ENCODE results near the gene GYS2.
"Not testable (repeated sequence)": the region's sequence is repeated elsewhere in the genome, so short reads cannot be mapped to it uniquely, and the experiment has no call there.

Gene GYS2

GRCh38 chr12:21604245-21605101 lies at the start of gene GYS2:
TSS of gene GYS2 (minus strand) at chr12:21604847. CDS start at chr12:21604592, 255 bp downstream.
- in situ Hi-C loops (cut with MboI; ENCODE audit: low sequenced_read_pairs): no loop called here

GRCh38 chr12:21651821-21652220 lies 47.2 kb upstream of the GYS2 start:
- in situ Hi-C loops (cut with MboI; ENCODE audit: low sequenced_read_pairs): no loop called here

DNA sequence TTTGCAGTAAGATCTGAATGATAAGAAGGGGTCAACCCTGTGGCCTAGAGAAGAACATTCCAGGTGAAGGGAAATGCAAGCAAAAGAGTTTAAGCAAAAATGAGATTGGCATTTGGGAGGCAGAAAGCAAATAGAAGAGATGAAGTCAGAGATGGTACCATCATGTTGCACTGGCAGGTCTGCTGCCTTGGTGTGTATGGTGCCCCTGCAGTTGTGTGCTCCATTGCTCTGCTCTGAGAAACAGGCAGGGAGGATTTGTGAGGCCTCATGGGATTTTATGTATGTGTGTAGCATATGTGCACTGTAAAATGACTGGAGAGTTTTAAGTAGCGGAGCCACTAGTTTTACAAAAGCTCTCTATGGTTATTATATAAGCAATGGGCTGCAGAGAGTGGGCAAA lies 46.4 kb upstream of the GYS2 start:
- in situ Hi-C loops (cut with MboI; ENCODE audit: low sequenced_read_pairs): no loop called here

GRCh38 chr12:21649034-21649433 lies 44.4 kb upstream of the GYS2 start:
- in situ Hi-C loops (cut with MboI; ENCODE audit: low sequenced_read_pairs): no loop called here

GRCh38 chr12:21648378-21648777 lies 43.7 kb upstream of the GYS2 start:
- in situ Hi-C loops (cut with MboI; ENCODE audit: low sequenced_read_pairs): no loop called here

DNA sequence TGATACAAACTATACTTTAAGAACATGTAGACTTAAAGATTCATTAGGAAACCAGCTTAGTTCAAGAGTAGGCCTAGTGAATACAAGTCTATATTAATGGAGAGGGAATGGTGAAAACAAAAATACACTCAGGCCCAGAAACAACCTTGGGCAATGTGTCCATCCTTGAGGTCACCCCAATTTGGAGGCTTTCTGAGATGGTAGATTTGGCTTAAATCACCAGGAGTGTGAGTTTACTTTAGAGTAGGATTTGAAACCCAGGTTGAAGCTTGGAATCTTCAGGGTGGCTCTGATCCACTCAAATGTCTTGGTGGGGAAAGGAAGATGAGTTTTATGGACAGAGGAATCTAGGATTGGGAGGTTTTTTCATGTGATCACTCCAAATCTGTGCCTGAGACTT lies 42.5 kb upstream of the GYS2 start:
- in situ Hi-C loops (cut with MboI; ENCODE audit: low sequenced_read_pairs): no loop called here

DNA sequence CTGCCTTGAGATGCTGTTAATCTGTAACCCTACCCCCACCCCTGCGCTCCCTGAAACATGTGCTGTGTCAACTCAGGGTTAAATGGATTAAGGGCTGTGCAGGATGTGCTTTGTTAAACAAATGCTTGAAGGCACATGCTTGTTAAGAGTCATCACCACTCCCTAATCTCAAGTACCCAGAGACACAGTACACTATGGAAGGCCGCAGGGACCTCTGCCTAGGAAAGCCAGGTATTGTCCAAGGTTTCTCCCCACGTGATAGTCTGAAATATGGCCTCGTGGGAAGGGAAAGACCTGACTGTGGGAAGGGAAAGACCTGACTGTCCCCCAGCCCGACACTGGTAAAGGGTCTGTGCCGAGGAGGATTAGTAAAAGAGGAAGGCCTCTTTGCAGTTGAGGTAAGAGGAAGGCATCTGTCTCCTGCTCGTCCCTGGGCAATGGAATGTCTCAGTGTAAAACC lies 40.4 kb upstream of the GYS2 start:
- in situ Hi-C loops (cut with MboI; ENCODE audit: low sequenced_read_pairs): not testable (repeated sequence)

- in situ Hi-C loops (cut with MboI; ENCODE audit: low sequenced_read_pairs): no loop called here
These were observed 39.9 kb upstream of the GYS2 start for GRCh38 chr12:21644516-21644915.

- in situ Hi-C loops (cut with MboI; ENCODE audit: low sequenced_read_pairs): no loop called here
These were observed 39.1 kb upstream of the GYS2 start for GRCh38 chr12:21643758-21644157.

GRCh38 chr12:21642707-21643389 lies 38.2 kb upstream of the GYS2 start:
- in situ Hi-C loops (cut with MboI; ENCODE audit: low sequenced_read_pairs): no loop called here

DNA sequence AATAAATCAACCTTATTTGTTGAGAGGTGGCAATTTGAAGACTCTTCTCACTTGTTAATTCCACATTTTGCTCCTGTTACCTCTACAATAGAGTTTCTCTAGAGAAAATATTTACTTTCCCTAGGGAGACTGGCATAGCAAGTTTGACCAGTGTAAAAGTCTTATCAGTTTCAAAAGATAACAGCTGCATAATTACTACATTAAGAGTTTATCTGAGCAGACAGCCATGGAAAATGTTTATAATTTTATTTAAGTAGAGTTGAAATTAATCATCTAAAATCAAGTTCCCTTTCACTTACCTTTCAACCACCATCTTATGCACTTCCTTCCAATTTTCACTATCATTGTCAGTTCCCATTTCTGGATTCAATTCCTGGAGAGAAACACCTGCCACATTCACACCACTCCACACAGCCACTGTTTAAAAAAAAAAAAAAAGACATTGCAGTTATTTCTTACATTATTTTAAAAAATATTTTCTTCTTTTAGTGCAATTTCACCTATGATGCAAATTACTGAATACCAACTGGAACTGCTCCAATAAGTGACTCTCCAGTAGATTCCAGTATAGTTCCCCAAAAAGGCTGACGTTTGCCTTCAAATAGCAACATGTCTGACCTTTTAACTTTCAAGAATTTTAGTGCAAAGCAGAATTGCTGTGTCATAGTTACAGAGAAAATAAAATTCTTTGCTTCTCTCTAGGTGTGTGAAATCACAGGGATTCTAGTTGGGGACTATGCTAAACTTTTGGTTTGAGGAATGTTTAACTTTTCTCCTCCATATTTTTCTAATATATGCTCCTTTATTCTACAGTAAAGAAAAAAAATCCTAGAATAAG lies 33.6 kb upstream of the GYS2 start:
- in situ Hi-C loops (cut with MboI; ENCODE audit: low sequenced_read_pairs): no loop called here

DNA sequence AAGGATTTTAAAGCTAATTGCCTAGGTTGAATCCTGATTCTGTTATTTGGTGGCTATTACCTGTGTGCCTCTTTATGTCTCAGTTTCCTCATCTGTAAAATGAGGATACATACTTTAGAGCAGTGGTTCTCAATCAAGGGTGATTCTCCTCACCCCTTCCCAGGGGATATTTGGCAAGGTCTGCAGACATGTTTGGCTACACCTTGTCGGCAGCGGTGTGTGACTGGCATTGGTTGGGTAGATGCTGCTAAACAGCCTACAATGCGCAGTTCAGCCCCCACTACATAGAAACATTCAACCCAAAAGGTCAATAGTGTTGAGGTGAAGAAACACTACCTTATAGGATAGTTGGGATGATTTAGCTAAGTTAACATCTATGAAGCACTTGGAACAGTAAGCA lies 29.6 kb upstream of the GYS2 start:
- in situ Hi-C loops (cut with MboI; ENCODE audit: low sequenced_read_pairs): no loop called here

- in situ Hi-C loops (cut with MboI; ENCODE audit: low sequenced_read_pairs): no loop called here
These were observed 26.7 kb upstream of the GYS2 start for GRCh38 chr12:21631367-21631766.

DNA sequence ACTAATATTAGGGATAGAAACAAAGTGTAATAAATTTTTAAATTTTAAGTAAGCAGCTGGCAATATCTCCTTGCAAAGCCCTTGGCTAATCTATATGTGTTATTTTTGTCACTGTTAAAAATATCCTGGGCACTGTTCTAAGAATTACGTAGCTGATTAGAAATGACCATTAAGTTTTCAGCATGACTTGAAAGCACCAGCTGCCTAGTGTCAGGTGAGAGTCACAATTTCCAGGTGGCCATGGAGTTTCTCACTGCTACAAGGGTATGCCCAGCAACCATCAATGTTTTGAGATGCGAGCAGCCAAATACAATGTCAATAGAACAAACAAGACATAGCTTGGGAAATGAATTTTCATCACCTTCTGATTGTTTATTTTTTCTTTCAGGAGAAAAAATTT lies 23.3 kb upstream of the GYS2 start:
- in situ Hi-C loops (cut with MboI; ENCODE audit: low sequenced_read_pairs): no loop called here

- in situ Hi-C loops (cut with MboI; ENCODE audit: low sequenced_read_pairs): no loop called here
These were observed 13.9 kb upstream of the GYS2 start for GRCh38 chr12:21618566-21618965.

GRCh38 chr12:21617030-21617429 lies 12.4 kb upstream of the GYS2 start:
- in situ Hi-C loops (cut with MboI; ENCODE audit: low sequenced_read_pairs): no loop called here

DNA sequence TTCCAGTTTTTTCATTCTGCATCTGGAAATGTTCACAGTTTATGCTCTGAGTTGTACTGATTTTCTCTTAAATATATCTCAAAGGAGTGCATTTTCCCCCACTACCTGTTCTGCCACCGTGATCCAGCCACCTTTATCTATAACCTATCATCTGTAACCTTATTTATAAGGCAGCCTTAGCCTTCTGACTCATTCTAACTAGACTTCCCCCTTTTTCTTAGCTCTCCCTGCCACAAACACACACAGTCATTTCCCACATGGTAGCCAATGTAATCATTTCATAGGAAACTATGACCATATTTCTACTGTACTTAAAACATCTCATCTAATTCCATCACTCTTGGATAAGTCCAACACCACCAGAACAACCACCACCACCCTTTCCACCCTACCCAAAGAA lies 10.8 kb upstream of the GYS2 start:
- in situ Hi-C loops (cut with MboI; ENCODE audit: low sequenced_read_pairs): no loop called here

GRCh38 chr12:21614506-21614905 lies 9.9 kb upstream of the GYS2 start:
- in situ Hi-C loops (cut with MboI; ENCODE audit: low sequenced_read_pairs): no loop called here

GRCh38 chr12:21613931-21614330 lies 9.3 kb upstream of the GYS2 start:
- in situ Hi-C loops (cut with MboI; ENCODE audit: low sequenced_read_pairs): no loop called here

GRCh38 chr12:21608196-21608595 lies 3.5 kb upstream of the GYS2 start:
- in situ Hi-C loops (cut with MboI; ENCODE audit: low sequenced_read_pairs): no loop called here

- in situ Hi-C loops (cut with MboI; ENCODE audit: low sequenced_read_pairs): no loop called here
These were observed 3.1 kb upstream of the GYS2 start for GRCh38 chr12:21607701-21608100.

Measured in HL-60/S4 treated with phorbol 12-myristate 13-acetate at 8.2 ng/mL for 4 days and 3 days (cell line).